NAMALWA (cell line): ENCODE data around the gene XRCC5.

Experiments used
- DNase-seq: peaks from one replicate; pipeline ENCODE4 v3.0.0-alpha.2; 2015; ENCODE audit warnings: low spot score

XRCC5 gene

GRCh38 chr2:216086207-216086893, 22.8 kb upstream of the XRCC5 start:
- DNase-seq, result no peak

GRCh38 chr2:216090369-216090786, 18.8 kb upstream of the XRCC5 start:
- no peak for DNase-seq

GRCh38 chr2:216092646-216093045, 16.5 kb upstream of the XRCC5 start:
- DNase-seq, result no peak

GRCh38 chr2:216094701-216095100, 14.4 kb upstream of the XRCC5 start:
- DNase-seq, result no peak

GRCh38 chr2:216098421-216099334, 10.5 kb upstream of the XRCC5 start:
- DNase-seq, result no peak

GRCh38 chr2:216101109-216101508, 8.0 kb upstream of the XRCC5 start:
- no peak for DNase-seq

GRCh38 chr2:216103213-216103612, 5.9 kb upstream of the XRCC5 start:
- no peak for DNase-seq

GRCh38 chr2:216104691-216105090, 4.5 kb upstream of the XRCC5 start:
- no peak for DNase-seq

- DNase-seq, result no peak
Measured at GRCh38 chr2:216107320-216107719, 1.8 kb upstream of the XRCC5 start.

- DNase-seq, result no peak
Measured at GRCh38 chr2:216107760-216108159, 1.4 kb upstream of the XRCC5 start.

GRCh38 chr2:216108310-216108966, 710 bp upstream of the XRCC5 start:
- peak; percentile 29 for DNase-seq

- peak; percentile 71 for DNase-seq
Measured at GRCh38 chr2:216109962-216110614, 940 bp downstream of the XRCC5 start.

- no peak for DNase-seq
Measured at GRCh38 chr2:216110620-216111019, 1.5 kb downstream of the XRCC5 start.

- DNase-seq, result no peak
Measured at GRCh38 chr2:216111122-216111521, 2.0 kb downstream of the XRCC5 start.

- no peak for DNase-seq
Measured at GRCh38 chr2:216112926-216113325, 3.8 kb downstream of the XRCC5 start.

GRCh38 chr2:216113572-216113971, 4.4 kb downstream of the XRCC5 start:
- peak; percentile 46 for DNase-seq

- no peak for DNase-seq
Measured at GRCh38 chr2:216114382-216114713, 5.2 kb downstream of the XRCC5 start.

- DNase-seq, result peak; percentile 99
Measured at GRCh38 chr2:216114714-216115531, 5.8 kb downstream of the XRCC5 start.

GRCh38 chr2:216116418-216116817, 7.3 kb downstream of the XRCC5 start:
- no peak for DNase-seq

GRCh38 chr2:216117561-216118340, 8.6 kb downstream of the XRCC5 start:
- no peak for DNase-seq

GRCh38 chr2:216118474-216118873, 9.3 kb downstream of the XRCC5 start:
- DNase-seq, result no peak
